HUDEP-2 (cell line): ENCODE measurements around the gene B3GALNT1.
"Not testable (repeated sequence)": the region's sequence is repeated elsewhere in the genome, so short reads cannot be mapped to it uniquely, and the experiment has no call there.

Source experiments
- DNase-seq, 76 experiments: peaks; one replicate each; lab custom pipeline; 2025; ENCODE audit not compliant: unreplicated experiment in 76 of 76; lab: John Stamatoyannopoulos, UW

Gene B3GALNT1

DNA sequence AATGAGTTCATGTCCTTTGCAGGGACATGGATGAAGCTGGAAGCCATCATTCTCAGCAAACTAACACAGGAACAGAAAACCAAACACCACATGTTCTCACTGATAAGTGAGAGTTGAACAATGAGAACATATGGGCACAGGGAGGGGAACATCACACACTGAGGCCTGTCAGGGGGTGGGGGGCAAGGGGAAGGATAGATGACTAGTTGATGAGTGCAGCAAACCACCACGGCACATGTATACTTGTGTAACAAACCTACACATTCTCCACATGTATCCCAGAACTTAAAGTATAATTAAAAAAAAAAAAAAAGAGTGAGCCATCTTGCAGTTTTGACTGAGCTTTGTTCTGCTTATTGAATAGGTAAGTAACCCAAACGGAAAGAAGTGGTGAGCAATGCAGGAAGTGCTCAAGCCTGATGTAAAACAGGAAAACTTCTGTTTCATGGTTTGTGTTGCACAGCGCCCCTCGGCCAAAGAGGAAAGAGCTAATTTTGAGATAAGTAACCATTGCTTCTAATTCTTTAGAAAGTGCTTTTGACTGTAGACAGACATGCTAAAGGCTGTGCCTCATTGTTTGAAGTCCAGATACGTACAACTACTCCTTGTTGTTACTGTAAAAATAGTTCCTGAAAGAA is 70.1 kb downstream of the B3GALNT1 start:
- DNase-seq, result not testable (repeated sequence)
